Stimulated activated naive CD8-positive, alpha-beta T cell treated with anti-CD3 and anti-CD28 coated beads, Interleukin-15, amount 100 ng/mL, for 72 hours (primary cell): ENCODE data around the gene ARRB1.

Source experiments
- ATAC-seq: fragments of 150-1000 bp; cut with Tn5 transposase; 2 replicates; pipeline ENCODE4 v1.10.0; 2021; ENCODE audit warnings: mild to moderate bottlenecking, moderate library complexity
- DNase-seq, 2 donors: peaks; one replicate each; pipeline ENCODE4 v3.0.0; 2021 to 2022
- H3K27ac Mint-ChIP-seq, 2 donors: one replicate each; pipeline ENCODE4 v1.8.0; 2022; ENCODE audit warnings: mild to moderate bottlenecking in 2 of 2, mixed read lengths in 2 of 2, moderate library complexity in 2 of 2
- H3K27me3 Mint-ChIP-seq: one replicate; pipeline ENCODE4 v1.8.0; 2022; ENCODE audit warnings: mixed read lengths
- H3K4me1 Mint-ChIP-seq: one replicate; pipeline ENCODE4 v1.8.0; 2022; ENCODE audit warnings: mild to moderate bottlenecking, mixed read lengths
- H3K4me3 Mint-ChIP-seq, 2 donors: one replicate each; pipeline ENCODE4 v1.8.0; 2022; ENCODE audit warnings: mild to moderate bottlenecking in 2 of 2, mixed read lengths in 2 of 2, moderate library complexity in 1 of 2
- H3K9me3 Mint-ChIP-seq, 2 donors: one replicate each; pipeline ENCODE4 v1.8.0; 2022; ENCODE audit warnings: mixed read lengths in 2 of 2

The ARRB1 gene

DNA sequence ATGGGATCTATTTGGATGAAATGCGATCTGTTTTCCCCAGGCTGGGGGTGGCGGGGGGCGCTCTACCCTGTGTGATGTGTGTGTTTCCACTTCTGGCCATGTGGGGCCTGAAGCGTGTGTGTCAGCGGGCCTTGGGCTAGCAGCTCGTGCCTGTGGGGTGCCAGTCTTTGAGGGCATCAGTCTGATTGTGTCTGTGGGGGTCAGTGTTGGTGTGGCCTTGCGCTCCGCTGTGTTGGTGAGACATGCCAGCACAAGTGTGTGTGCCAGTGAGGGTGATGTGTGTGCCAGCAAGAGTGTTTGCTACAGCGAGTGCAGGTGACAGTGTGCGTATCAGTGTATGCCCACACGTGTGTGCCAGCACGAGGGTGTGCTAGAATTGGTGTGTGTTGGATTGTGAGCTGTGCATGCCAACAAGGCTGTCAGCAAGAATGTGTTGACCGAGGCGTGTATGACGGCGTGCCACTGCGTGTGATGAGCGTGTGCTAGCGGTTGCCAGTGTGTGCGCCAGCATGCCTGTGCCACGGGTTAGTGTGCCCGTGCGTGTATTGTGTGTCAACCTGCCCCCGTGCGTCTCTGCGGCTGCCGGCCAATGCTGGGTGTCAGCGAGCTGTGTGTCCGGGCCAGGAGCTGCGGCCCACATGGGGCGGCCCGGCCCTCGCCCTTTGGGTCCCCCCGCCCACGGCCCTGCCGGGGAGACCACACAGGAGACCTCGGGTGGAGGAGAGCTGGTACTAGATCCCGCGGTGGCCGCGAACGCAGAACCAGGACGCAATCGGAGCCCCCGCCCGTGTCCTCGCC, 519 bp downstream of the ARRB1 start:
- H3K4me1 Mint-ChIP-seq, result peaks cover 80% of the 10 kb centered on the region
- ATAC-seq, result peak; percentile 66

DNA sequence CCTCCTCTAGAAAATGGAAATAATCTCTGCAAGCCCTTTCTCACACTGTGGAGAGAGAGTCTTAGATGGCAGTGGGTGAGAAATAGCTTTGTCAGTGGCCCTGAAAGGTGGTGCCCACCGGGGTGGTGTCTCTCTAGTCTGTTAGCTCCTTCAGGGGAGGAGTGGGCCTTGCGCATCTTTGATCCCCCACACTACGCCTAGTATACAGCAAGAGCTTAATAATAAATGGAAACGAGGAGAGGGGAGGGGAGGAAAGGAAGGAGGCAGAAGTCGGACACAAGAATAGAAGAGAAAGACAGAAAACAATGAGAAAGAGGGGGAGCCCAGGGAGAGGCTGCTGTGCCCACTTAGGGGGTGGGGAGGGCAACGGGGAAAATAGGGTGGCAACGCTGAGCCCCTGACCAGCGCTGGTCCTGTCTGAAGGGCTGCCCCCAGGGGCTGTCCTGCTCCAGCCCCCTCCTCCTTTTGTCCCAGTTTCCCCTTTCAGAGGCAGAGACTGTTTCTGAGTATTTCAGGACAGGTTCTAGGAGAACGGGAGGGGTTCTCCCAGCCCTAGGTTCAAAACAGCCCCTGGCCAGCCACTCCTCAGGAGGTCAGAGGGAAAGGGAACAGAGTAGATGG, 1.2 kb downstream of the ARRB1 start:
- peaks cover 80% of the 10 kb centered on the region for H3K4me1 Mint-ChIP-seq
- H3K27me3 Mint-ChIP-seq, result no peaks in the 10 kb centered on the region
- no peak for ATAC-seq
- no peaks in the 10 kb centered on the region for H3K9me3 Mint-ChIP-seq
- DNase-seq, result no peak
- peak overlapping the region; percentile 22 to 95 for H3K27ac Mint-ChIP-seq
- H3K4me3 Mint-ChIP-seq, result peak overlapping the region; percentile 85 to 95

More for the DNA sequence above, 519 bp downstream of the ARRB1 start:
- no peaks in the 10 kb centered on the region for H3K27me3 Mint-ChIP-seq
- H3K4me3 Mint-ChIP-seq, result peak overlapping the region; percentile 85 to 95
- H3K27ac Mint-ChIP-seq, result peak overlapping the region; percentile 88 to 95
- peak; percentile 46 to 60 for DNase-seq
- H3K9me3 Mint-ChIP-seq, result no peaks in the 10 kb centered on the region

DNA sequence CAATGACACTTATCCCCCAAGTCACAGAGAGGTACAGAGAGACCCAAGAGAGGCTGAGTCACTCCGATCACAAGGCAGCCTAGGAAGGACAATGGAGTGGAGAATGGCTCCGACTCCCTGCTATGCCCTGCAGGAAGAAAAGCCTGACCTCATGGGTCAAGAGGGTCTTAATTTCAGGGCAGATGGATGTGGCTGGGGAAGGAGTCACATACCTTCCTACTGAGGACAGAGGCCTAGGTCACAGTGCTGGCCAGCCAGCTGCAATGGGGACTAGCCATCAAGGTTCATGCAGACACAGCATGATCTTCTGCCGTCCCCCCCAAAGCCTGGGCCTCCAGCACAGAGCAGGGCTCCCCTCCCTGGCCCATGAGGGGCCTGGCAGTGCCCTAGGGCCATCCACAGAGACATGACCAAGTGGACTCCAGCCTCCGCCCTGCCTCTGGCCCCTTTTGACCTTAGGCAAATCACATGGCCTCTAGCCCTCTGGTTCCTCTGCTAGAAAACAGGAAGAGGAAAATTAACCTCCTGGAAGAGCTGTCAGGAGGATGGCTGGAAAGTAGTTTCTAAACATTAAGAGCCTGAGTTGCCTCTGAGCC, 1.8 kb downstream of the ARRB1 start:
- peak overlapping the region in 1 of 2 donors; percentile 63 for H3K27ac Mint-ChIP-seq
- H3K4me1 Mint-ChIP-seq, result peaks cover 85% of the 10 kb centered on the region
- H3K9me3 Mint-ChIP-seq, result no peaks in the 10 kb centered on the region

GRCh38 chr11:75347781-75348566, 3.5 kb downstream of the ARRB1 start:
- Mint-ChIP-seq H3K4me1 (peaks cover 93% of the 10 kb centered on the region), H3K27ac (peak overlapping the region in 1 of 2 donors; percentile 10), H3K9me3 (no peaks in the 10 kb centered on the region), H3K27me3 (no peaks in the 10 kb centered on the region), H3K4me3 (peak overlapping the region in 1 of 2 donors; percentile 5)
- ATAC-seq (no peak), DNase-seq (no peak)

More for the DNA sequence above, 1.8 kb downstream of the ARRB1 start:
- Mint-ChIP-seq H3K27me3 (no peaks in the 10 kb centered on the region), H3K4me3 (peak overlapping the region; percentile 85 to 95)
- ATAC-seq (no peak), DNase-seq (no peak)

- no peak for DNase-seq
- H3K4me3 Mint-ChIP-seq, result peak overlapping the region in 1 of 2 donors; percentile 1
- H3K4me1 Mint-ChIP-seq, result peaks cover 93% of the 10 kb centered on the region
- ATAC-seq, result no peak
- peak overlapping the region in 1 of 2 donors; percentile 88 for H3K27ac Mint-ChIP-seq
- no peaks in the 10 kb centered on the region for H3K27me3 Mint-ChIP-seq
- no peaks in the 10 kb centered on the region for H3K9me3 Mint-ChIP-seq
These were observed 4.4 kb downstream of the ARRB1 start for GRCh38 chr11:75346912-75347647.

DNA sequence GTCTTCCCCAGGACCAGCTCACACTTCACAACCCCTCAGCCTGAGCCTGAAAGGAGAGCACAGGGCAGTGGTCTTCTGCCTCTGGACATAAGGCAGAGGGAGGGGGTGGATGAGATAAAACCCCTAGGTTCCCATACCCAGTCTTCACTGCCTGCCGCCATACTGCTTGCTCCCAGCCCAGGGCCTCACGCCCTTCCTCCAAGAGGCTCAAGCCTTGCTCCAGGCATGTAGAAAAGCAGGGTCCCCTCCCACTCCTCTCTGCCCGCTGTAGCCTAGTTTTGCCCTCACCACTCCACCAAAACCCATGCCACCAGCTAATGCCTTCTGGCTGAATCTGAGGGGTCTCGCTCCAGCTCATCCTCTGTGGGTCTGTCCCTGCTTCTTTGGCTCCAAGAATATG, 5.2 kb downstream of the ARRB1 start:
- Mint-ChIP-seq H3K9me3 (no peaks in the 10 kb centered on the region), H3K27me3 (no peaks in the 10 kb centered on the region), H3K27ac (peak overlapping the region in 1 of 2 donors; percentile 88), H3K4me1 (peaks cover 98% of the 10 kb centered on the region), H3K4me3 (peak overlapping the region; percentile 19 to 51)
- ATAC-seq (no peak), DNase-seq (no peak)

DNA sequence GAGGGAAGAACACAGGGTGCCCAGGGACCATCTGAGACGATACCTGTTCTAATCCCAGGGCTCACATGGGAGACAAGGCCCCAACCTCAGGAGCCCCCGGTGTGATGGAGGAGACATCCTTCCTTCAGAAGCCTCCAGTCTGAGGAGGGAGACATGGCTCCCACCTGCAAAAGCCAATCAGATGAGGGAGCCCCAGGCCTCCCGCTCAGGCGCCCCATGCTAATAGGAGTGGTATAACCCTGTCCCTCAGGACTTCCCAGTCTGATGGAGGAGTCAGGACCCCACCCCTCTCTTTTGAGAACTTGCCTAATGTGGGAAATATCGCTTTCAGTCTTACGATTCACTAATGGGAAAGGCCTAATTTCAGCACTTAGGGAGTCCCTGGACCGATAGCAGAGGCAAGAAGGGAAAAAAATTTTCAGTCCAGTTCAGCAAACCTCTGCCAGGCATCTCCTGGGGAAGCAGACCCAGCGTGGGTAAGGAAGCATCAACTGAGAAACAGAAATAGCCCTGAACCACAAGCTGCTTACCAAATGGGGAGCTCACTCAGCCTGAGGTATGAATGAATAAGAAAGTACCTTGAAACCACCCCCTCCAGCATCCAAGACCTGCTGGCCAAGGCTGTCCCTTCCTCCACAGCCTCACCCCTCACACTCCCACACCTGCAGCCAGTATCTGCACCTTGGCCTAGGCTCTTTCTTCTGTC, 5.9 kb downstream of the ARRB1 start:
- DNase-seq, result no peak
- H3K4me3 Mint-ChIP-seq, result peak overlapping the region; percentile 21 to 51
- H3K27ac Mint-ChIP-seq, result peak overlapping the region in 1 of 2 donors; percentile 77
- no peaks in the 10 kb centered on the region for H3K9me3 Mint-ChIP-seq
- H3K27me3 Mint-ChIP-seq, result no peaks in the 10 kb centered on the region
- H3K4me1 Mint-ChIP-seq, result peaks cover 100% of the 10 kb centered on the region
- peak; percentile 60 for ATAC-seq

GRCh38 chr11:75344761-75345454, 6.6 kb downstream of the ARRB1 start:
- Mint-ChIP-seq H3K9me3 (no peaks in the 10 kb centered on the region), H3K4me1 (peaks cover 100% of the 10 kb centered on the region), H3K27ac (peak overlapping the region in 1 of 2 donors; percentile 15), H3K4me3 (peak overlapping the region in 1 of 2 donors; percentile 24), H3K27me3 (no peaks in the 10 kb centered on the region)
- no peak for DNase-seq
- no peak for ATAC-seq

- no peaks in the 10 kb centered on the region for H3K27me3 Mint-ChIP-seq
- peaks cover 100% of the 10 kb centered on the region for H3K4me1 Mint-ChIP-seq
- DNase-seq (no peak), ATAC-seq (no peak)
- H3K27ac Mint-ChIP-seq, result no peak overlapping the region
- no peaks in the 10 kb centered on the region for H3K9me3 Mint-ChIP-seq
- no peak overlapping the region for H3K4me3 Mint-ChIP-seq
These were observed 7.3 kb downstream of the ARRB1 start for GRCh38 chr11:75344186-75344585.

GRCh38 chr11:75342966-75343870, 8.2 kb downstream of the ARRB1 start:
- DNase-seq, result no peak
- no peak for ATAC-seq
- no peaks in the 10 kb centered on the region for H3K27me3 Mint-ChIP-seq
- peak overlapping the region in 1 of 2 donors; percentile 28 for H3K27ac Mint-ChIP-seq
- no peak overlapping the region for H3K4me3 Mint-ChIP-seq
- peaks cover 100% of the 10 kb centered on the region for H3K4me1 Mint-ChIP-seq
- H3K9me3 Mint-ChIP-seq, result no peaks in the 10 kb centered on the region

DNA sequence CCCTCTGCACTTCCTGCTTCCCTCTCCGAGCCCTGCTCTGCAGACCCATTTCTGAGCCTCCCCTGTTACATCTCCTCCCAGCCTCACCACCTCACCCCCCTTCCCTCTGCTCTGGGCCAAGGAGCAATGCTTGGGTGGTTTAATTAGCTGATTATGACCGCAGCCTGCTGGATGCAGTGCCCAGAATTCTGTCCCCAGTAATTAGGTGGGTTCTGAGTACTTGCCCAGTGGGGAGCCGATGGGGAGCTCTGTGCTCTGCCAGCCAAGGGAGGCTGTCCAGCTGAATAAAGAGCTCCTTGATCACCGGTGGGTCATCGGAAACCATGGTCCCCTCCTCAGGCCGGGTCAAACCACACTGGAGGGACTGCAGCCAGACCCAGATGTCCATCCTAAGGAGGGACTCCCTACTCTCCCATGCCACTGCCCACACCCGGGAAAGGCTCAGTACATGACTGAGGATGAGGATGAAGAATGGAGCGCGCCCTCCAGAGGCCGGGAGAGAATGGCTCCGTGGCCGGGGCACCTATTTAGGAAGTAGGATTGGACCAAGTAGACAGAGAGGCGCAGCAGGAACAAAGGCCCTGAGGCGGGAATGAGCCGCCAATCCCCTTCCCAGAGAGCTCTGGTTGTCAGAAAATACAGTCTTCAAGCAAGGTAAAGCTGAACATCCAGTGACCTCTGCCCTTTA, 9.1 kb downstream of the ARRB1 start:
- H3K4me3 Mint-ChIP-seq, result peak overlapping the region; percentile 9 to 20
- no peaks in the 10 kb centered on the region for H3K9me3 Mint-ChIP-seq
- no peak for DNase-seq
- no peaks in the 10 kb centered on the region for H3K27me3 Mint-ChIP-seq
- no peak for ATAC-seq
- H3K27ac Mint-ChIP-seq, result peak overlapping the region; percentile 81 to 87
- peaks cover 100% of the 10 kb centered on the region for H3K4me1 Mint-ChIP-seq

DNA sequence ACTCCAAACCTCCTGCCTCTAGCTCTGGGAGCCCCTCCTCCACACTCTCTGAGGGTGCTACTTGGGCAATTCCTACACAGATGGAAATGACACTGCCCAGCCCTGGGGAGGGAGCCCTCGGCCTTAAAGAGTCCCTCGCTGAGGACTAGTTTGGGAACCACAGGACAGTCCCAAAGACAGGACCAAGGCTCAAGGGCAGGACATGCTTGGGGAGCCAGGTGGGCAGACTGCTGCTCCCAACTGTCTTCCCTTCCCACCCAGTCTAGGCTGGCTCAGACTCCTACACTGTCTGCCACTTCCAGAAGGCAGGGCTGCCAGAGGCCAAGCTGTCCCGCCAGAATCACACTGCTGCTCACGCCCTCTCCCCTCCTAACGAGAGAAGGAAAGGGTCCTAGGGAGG, 9.8 kb downstream of the ARRB1 start:
- peak overlapping the region in 1 of 2 donors; percentile 20 for H3K4me3 Mint-ChIP-seq
- H3K27ac Mint-ChIP-seq, result peak overlapping the region in 1 of 2 donors; percentile 94
- ATAC-seq (no peak), DNase-seq (no peak)
- H3K9me3 Mint-ChIP-seq, result no peaks in the 10 kb centered on the region
- no peaks in the 10 kb centered on the region for H3K27me3 Mint-ChIP-seq
- H3K4me1 Mint-ChIP-seq, result peaks cover 100% of the 10 kb centered on the region
